KOPT-K1 (cell line): Measurements from ENCODE around the gene KIF5C.

Source experiments
- H3K27ac ChIP-seq: fragments of 200-600 bp; sonication (generic); 2 replicates; pipeline ENCODE4 v1.5.1; 2016; ENCODE audit warnings: antibody characterized with exemption, mild to moderate bottlenecking, low read depth, low read length; ENCODE audit not compliant: poor library complexity, severe bottlenecking
- H3K36me3 ChIP-seq: fragments of 200-600 bp; sonication (generic); 2 replicates; pipeline ENCODE4 v1.5.1; 2017; ENCODE audit warnings: antibody characterized with exemption, mild to moderate bottlenecking, low read length, moderate library complexity; ENCODE audit not compliant: insufficient read depth
- H3K9me3 ChIP-seq: fragments of 200-600 bp; sonication (generic); 2 replicates; pipeline ENCODE4 v1.5.1; 2017; ENCODE audit warnings: antibody characterized with exemption, low read length, mild to moderate bottlenecking; ENCODE audit not compliant: insufficient read depth, poor library complexity, severe bottlenecking

KIF5C gene

GRCh38 chr2:149058936-149059335 lies 183.9 kb downstream of the KIF5C start:
- no peaks in the 10 kb centered on the region for H3K9me3 ChIP-seq
- no peak overlapping the region for H3K27ac ChIP-seq
- H3K36me3 ChIP-seq, result no peaks in the 10 kb centered on the region

GRCh38 chr2:149059822-149060221 lies 184.8 kb downstream of the KIF5C start:
- Histone ChIP-seq H3K27ac (no peak overlapping the region), H3K36me3 (no peaks in the 10 kb centered on the region)

GRCh38 chr2:149061133-149061745 lies 186.2 kb downstream of the KIF5C start:
- no peaks in the 10 kb centered on the region for H3K9me3 ChIP-seq
- no peaks in the 10 kb centered on the region for H3K36me3 ChIP-seq
- H3K27ac ChIP-seq, result no peak overlapping the region

More at GRCh38 chr2:149059822-149060221, 184.8 kb downstream of the KIF5C start:
- no peaks in the 10 kb centered on the region for H3K9me3 ChIP-seq

- Histone ChIP-seq H3K9me3 (no peaks in the 10 kb centered on the region), H3K36me3 (no peaks in the 10 kb centered on the region), H3K27ac (no peak overlapping the region)
Observed at GRCh38 chr2:149062531-149062930, 187.5 kb downstream of the KIF5C start.

- Histone ChIP-seq H3K36me3 (no peaks in the 10 kb centered on the region), H3K27ac (no peak overlapping the region), H3K9me3 (no peaks in the 10 kb centered on the region)
Observed at GRCh38 chr2:149063177-149063576, 188.2 kb downstream of the KIF5C start.

GRCh38 chr2:149064365-149064841 lies 189.4 kb downstream of the KIF5C start:
- no peaks in the 10 kb centered on the region for H3K36me3 ChIP-seq
- no peak overlapping the region for H3K27ac ChIP-seq
- no peaks in the 10 kb centered on the region for H3K9me3 ChIP-seq

GRCh38 chr2:149064856-149065630 lies 190.0 kb downstream of the KIF5C start:
- Histone ChIP-seq H3K36me3 (no peaks in the 10 kb centered on the region), H3K27ac (no peak overlapping the region), H3K9me3 (no peaks in the 10 kb centered on the region)

GRCh38 chr2:149068225-149068995 lies 193.4 kb downstream of the KIF5C start:
- H3K27ac ChIP-seq, result no peak overlapping the region
- no peaks in the 10 kb centered on the region for H3K36me3 ChIP-seq
- no peaks in the 10 kb centered on the region for H3K9me3 ChIP-seq

GRCh38 chr2:149068996-149069888 lies 194.2 kb downstream of the KIF5C start:
- Histone ChIP-seq H3K27ac (no peak overlapping the region), H3K9me3 (no peaks in the 10 kb centered on the region), H3K36me3 (no peaks in the 10 kb centered on the region)

- no peak overlapping the region for H3K27ac ChIP-seq
- no peaks in the 10 kb centered on the region for H3K36me3 ChIP-seq
- no peaks in the 10 kb centered on the region for H3K9me3 ChIP-seq
Observed at GRCh38 chr2:149070681-149071320, 195.8 kb downstream of the KIF5C start.

- H3K36me3 ChIP-seq, result no peaks in the 10 kb centered on the region
Observed at GRCh38 chr2:149075105-149075504, 200.1 kb downstream of the KIF5C start.

GRCh38 chr2:149075853-149076252 lies 200.8 kb downstream of the KIF5C start:
- Histone ChIP-seq H3K36me3 (no peaks in the 10 kb centered on the region), H3K9me3 (no peaks in the 10 kb centered on the region), H3K27ac (no peak overlapping the region)

More at GRCh38 chr2:149075105-149075504, 200.1 kb downstream of the KIF5C start:
- Histone ChIP-seq H3K27ac (no peak overlapping the region), H3K9me3 (no peaks in the 10 kb centered on the region)
